ENCODE results near the gene PTPRD. TPM values are rescaled to one million over a fixed set of nuclear protein-coding genes. Genes with fewer than 3 reads are reported as not detected.
A peak's percentile ranks its signal among the peaks of the same experiment; 100 is the strongest.

PTPRD gene
- total and polyA plus RNA-seq, 9 donors, result 45.2 to 104 (median 80.0) TPM

DNA sequence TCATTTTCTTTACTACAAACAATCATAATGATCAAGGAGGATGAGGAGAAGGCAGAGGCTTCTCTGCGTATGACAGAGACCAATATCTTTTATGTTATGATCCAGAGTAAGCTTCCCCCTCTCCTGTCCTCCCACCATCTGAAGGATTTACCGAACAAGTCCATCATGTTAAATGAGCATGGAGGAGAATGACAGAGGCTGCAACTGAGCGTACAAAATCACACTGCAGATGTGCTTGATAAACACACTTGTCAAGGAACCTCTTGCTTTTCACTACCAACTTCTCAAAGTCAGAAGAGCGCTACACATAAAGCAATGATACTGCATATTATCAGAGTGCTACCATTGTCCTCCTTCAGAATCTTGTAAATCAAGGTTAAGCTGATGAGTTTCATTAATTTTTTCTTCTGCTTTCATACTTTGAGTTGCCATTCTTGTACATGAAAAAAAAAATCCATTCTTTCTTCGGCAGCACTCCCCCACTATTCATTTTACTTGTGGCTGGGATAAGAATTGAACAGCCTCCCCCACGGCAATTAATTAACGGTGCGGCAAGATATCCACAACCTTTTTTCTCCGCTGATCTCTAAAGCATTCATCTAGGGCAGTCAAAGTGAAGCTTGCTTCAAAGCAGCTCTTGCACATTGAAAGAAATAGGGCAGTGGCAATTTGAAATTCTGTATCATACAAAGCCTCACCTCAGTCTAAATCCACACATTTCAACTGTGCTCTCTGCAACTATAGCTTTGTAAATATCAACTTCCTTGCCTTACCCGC lies 2139.4 kb downstream of the PTPRD start:
- 82% methylated on average over 5 of the region's 10 CpGs for WGBS (ENCODE audit: insufficient coverage)
- H3K4me1 ChIP-seq (ENCODE audit: control insufficient read depth, insufficient read depth, low read length), result no peaks in the 10 kb centered on the region
- peaks cover 3% of the 10 kb centered on the region for H3K36me3 ChIP-seq (ENCODE audit: control insufficient read depth, insufficient read depth, low read length)
- DNase-seq, result no peak
- no peaks in the 10 kb centered on the region for H3K27me3 ChIP-seq (ENCODE audit: control insufficient read depth, insufficient read depth, low read length)
- H3K27ac ChIP-seq (ENCODE audit: low read length), result no peak overlapping the region
- H3K4me3 ChIP-seq (ENCODE audit: low read length), result no peak overlapping the region
- H3K9me3 ChIP-seq (replicated peaks; ENCODE audit: control insufficient read depth, low read depth, low read length), result no peaks in the 10 kb centered on the region

DNA sequence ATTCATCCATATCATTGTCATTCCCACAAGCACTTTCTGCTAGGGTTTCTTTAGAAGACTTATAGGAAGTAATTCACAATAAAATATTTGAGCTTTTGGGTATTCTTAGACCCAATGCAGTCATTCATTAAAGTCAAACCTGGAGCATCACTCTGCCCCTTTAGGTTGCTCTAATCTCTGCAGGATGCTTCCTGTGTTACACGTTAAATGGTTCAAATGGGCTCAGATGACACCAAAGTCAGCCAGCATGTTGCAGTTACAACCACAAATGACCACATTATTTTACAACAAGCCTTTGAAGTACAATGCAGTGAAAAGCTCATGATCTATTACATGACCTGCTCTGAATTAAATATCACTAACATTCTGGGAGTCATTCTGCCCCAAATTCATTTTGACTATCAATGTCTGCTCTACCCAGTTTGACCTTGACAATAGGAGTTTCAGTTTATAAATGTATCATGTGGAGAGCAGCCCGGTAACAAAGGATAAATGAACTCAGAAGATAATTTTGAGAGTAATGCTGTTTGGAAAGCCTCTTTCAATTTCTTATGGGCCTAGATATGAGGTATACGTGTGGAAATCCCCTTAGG lies 2144.7 kb downstream of the PTPRD start:
- no peak for DNase-seq
- no peak overlapping the region for H3K27ac ChIP-seq (ENCODE audit: low read length)

GRCh38 chr9:8457816-8458215 lies 2155.0 kb downstream of the PTPRD start:
- Histone ChIP-seq H3K27me3 (ENCODE audit: control insufficient read depth, insufficient read depth, low read length) (no peaks in the 10 kb centered on the region), H3K27ac (ENCODE audit: low read length) (no peak overlapping the region), H3K4me1 (ENCODE audit: control insufficient read depth, insufficient read depth, low read length) (no peaks in the 10 kb centered on the region), H3K9me3 (replicated peaks; ENCODE audit: control insufficient read depth, low read depth, low read length) (no peaks in the 10 kb centered on the region), H3K36me3 (ENCODE audit: control insufficient read depth, insufficient read depth, low read length) (peaks cover 2% of the 10 kb centered on the region), H3K4me3 (ENCODE audit: low read length) (no peak overlapping the region)
- no CpG with 5 or more reads among the region's 2 CpGs for WGBS (ENCODE audit: insufficient coverage)
- DNase-seq, result peak; percentile 15

More for the DNA sequence above, 2144.7 kb downstream of the PTPRD start:
- H3K9me3 ChIP-seq (replicated peaks; ENCODE audit: control insufficient read depth, low read depth, low read length), result no peaks in the 10 kb centered on the region
- H3K36me3 ChIP-seq (ENCODE audit: control insufficient read depth, insufficient read depth, low read length), result peaks cover 4% of the 10 kb centered on the region
- H3K27me3 ChIP-seq (ENCODE audit: control insufficient read depth, insufficient read depth, low read length), result no peaks in the 10 kb centered on the region
- H3K4me3 ChIP-seq (ENCODE audit: low read length), result no peak overlapping the region
- no peaks in the 10 kb centered on the region for H3K4me1 ChIP-seq (ENCODE audit: control insufficient read depth, insufficient read depth, low read length)
- WGBS (ENCODE audit: insufficient coverage), result 50% methylated on average over 1 of the region's 3 CpGs

- peaks cover 2% of the 10 kb centered on the region for H3K36me3 ChIP-seq (ENCODE audit: control insufficient read depth, insufficient read depth, low read length)
- peak; percentile 5 for DNase-seq
- H3K27me3 ChIP-seq (ENCODE audit: control insufficient read depth, insufficient read depth, low read length), result no peaks in the 10 kb centered on the region
- H3K9me3 ChIP-seq (replicated peaks; ENCODE audit: control insufficient read depth, low read depth, low read length), result no peaks in the 10 kb centered on the region
- WGBS (ENCODE audit: insufficient coverage), result no CpG with 5 or more reads among the region's 5 CpGs
- H3K4me1 ChIP-seq (ENCODE audit: control insufficient read depth, insufficient read depth, low read length), result no peaks in the 10 kb centered on the region
- H3K27ac ChIP-seq (ENCODE audit: low read length), result no peak overlapping the region
- no peak overlapping the region for H3K4me3 ChIP-seq (ENCODE audit: low read length)
Measured at GRCh38 chr9:8457055-8457454, 2155.7 kb downstream of the PTPRD start.

- Histone ChIP-seq H3K9me3 (replicated peaks; ENCODE audit: control insufficient read depth, low read depth, low read length) (no peaks in the 10 kb centered on the region), H3K27ac (ENCODE audit: low read length) (no peak overlapping the region), H3K27me3 (ENCODE audit: control insufficient read depth, insufficient read depth, low read length) (no peaks in the 10 kb centered on the region), H3K4me3 (ENCODE audit: low read length) (no peak overlapping the region), H3K36me3 (ENCODE audit: control insufficient read depth, insufficient read depth, low read length) (peaks cover 2% of the 10 kb centered on the region), H3K4me1 (ENCODE audit: control insufficient read depth, insufficient read depth, low read length) (no peaks in the 10 kb centered on the region)
- peak; percentile 62 for DNase-seq
Measured at GRCh38 chr9:8456344-8456743, 2156.5 kb downstream of the PTPRD start.

DNA sequence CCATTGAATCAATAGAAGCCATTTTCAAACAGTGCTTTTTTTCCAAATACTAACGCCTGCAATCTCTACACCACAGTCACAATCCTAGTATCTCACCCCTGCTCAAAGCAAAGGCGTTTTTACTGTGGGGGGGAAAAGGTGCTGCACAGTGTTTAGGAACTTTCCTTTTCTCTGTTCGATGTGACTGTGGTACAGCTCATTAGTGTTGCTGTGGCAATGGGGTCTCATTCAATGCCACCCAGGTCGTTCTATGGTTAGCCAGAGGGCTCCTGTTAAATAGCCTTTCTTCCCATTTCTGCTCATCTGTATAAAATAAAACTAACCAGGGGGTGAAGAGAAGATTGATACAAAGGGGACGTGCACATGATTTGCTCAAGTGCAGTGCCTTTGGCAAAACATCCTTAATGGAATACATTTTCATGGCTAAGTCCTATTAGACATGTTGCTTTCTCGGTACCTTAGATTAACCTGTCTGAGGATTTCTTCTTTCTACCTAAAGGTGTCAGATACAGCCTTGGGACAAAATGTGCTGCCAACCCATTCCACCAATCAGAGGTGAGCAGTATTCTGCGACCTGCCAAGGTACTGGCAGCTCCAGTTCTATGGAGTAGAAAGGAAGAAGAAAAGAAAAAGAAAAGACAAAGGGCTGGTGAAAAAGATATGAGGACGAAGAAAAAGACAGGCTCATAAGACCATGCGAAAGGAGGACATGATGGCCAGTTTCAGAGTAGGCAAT lies 2161.8 kb downstream of the PTPRD start:
- DNase-seq, result no peak
- Histone ChIP-seq H3K4me1 (ENCODE audit: control insufficient read depth, insufficient read depth, low read length) (no peaks in the 10 kb centered on the region), H3K9me3 (replicated peaks; ENCODE audit: control insufficient read depth, low read depth, low read length) (no peaks in the 10 kb centered on the region), H3K27ac (ENCODE audit: low read length) (no peak overlapping the region), H3K36me3 (ENCODE audit: control insufficient read depth, insufficient read depth, low read length) (peaks cover 3% of the 10 kb centered on the region), H3K4me3 (ENCODE audit: low read length) (no peak overlapping the region), H3K27me3 (ENCODE audit: control insufficient read depth, insufficient read depth, low read length) (no peaks in the 10 kb centered on the region)
- 100% methylated on average over 1 of the region's 9 CpGs for WGBS (ENCODE audit: insufficient coverage)

DNA sequence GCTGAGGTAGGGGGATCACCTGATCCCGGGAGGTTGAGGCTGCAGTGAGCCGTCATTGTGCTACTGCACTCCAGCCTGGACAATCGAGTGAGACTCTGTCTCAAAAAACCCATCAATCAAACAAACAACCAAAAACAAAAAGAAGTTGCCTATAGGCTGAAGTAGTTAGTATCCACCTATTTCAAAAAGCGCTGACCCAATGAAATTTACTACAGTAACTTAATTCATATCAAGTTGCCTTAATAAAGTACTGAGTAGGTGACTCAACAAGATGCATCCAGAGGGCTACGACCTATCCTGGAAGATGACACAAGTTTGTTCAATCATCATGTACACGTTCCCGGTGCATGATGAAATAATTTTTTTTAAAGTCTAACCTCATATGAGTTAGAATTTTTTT lies 2164.6 kb downstream of the PTPRD start:
- DNase-seq, result no peak
- WGBS (ENCODE audit: insufficient coverage), result no CpG with 5 or more reads among the region's 7 CpGs
- no peaks in the 10 kb centered on the region for H3K9me3 ChIP-seq (replicated peaks; ENCODE audit: control insufficient read depth, low read depth, low read length)

DNA sequence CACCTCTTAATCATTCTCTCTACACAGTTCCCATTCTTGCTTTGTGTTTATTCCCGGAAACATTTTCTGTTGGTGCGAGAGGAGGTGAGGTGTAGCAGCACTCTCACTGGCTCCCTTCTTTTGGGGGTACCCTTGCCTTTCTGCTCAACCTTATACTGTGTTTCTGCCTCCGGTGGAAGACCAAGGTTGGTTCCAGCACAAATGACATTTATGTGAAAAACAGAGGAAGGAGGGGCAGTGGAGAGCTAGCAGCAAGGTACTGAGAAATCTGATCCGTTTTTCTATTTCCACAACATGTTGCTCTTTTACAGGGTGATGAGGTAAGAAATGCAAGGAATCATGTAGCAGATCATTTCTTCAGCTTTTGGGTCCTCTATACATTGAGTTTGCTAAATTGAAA lies 2165.2 kb downstream of the PTPRD start:
- no peak overlapping the region for H3K4me3 ChIP-seq (ENCODE audit: low read length)
- no CpG with 5 or more reads among the region's 4 CpGs for WGBS (ENCODE audit: insufficient coverage)

More for the DNA sequence above, 2164.6 kb downstream of the PTPRD start:
- no peak overlapping the region for H3K27ac ChIP-seq (ENCODE audit: low read length)
- no peaks in the 10 kb centered on the region for H3K4me1 ChIP-seq (ENCODE audit: control insufficient read depth, insufficient read depth, low read length)
- no peak overlapping the region for H3K4me3 ChIP-seq (ENCODE audit: low read length)
- no peaks in the 10 kb centered on the region for H3K27me3 ChIP-seq (ENCODE audit: control insufficient read depth, insufficient read depth, low read length)
- H3K36me3 ChIP-seq (ENCODE audit: control insufficient read depth, insufficient read depth, low read length), result peaks cover 3% of the 10 kb centered on the region

GRCh38 chr9:8437876-8438275 lies 2174.9 kb downstream of the PTPRD start:
- Histone ChIP-seq H3K9me3 (replicated peaks; ENCODE audit: control insufficient read depth, low read depth, low read length) (no peaks in the 10 kb centered on the region), H3K36me3 (ENCODE audit: control insufficient read depth, insufficient read depth, low read length) (peaks cover 3% of the 10 kb centered on the region), H3K4me3 (ENCODE audit: low read length) (no peak overlapping the region), H3K4me1 (ENCODE audit: control insufficient read depth, insufficient read depth, low read length) (no peaks in the 10 kb centered on the region), H3K27me3 (ENCODE audit: control insufficient read depth, insufficient read depth, low read length) (no peaks in the 10 kb centered on the region), H3K27ac (ENCODE audit: low read length) (no peak overlapping the region)
- no peak for DNase-seq

More for the DNA sequence above, 2165.2 kb downstream of the PTPRD start:
- no peak for DNase-seq
- no peak overlapping the region for H3K27ac ChIP-seq (ENCODE audit: low read length)
- no peaks in the 10 kb centered on the region for H3K27me3 ChIP-seq (ENCODE audit: control insufficient read depth, insufficient read depth, low read length)
- H3K9me3 ChIP-seq (replicated peaks; ENCODE audit: control insufficient read depth, low read depth, low read length), result no peaks in the 10 kb centered on the region
- peaks cover 3% of the 10 kb centered on the region for H3K36me3 ChIP-seq (ENCODE audit: control insufficient read depth, insufficient read depth, low read length)
- H3K4me1 ChIP-seq (ENCODE audit: control insufficient read depth, insufficient read depth, low read length), result no peaks in the 10 kb centered on the region

- no peaks in the 10 kb centered on the region for H3K9me3 ChIP-seq (replicated peaks; ENCODE audit: control insufficient read depth, low read depth, low read length)
- H3K36me3 ChIP-seq (ENCODE audit: control insufficient read depth, insufficient read depth, low read length), result peaks cover 3% of the 10 kb centered on the region
- H3K27ac ChIP-seq (ENCODE audit: low read length), result no peak overlapping the region
- no peaks in the 10 kb centered on the region for H3K4me1 ChIP-seq (ENCODE audit: control insufficient read depth, insufficient read depth, low read length)
- no peak overlapping the region for H3K4me3 ChIP-seq (ENCODE audit: low read length)
- WGBS (ENCODE audit: insufficient coverage), result 80% methylated on average over 1 of the region's 4 CpGs
- H3K27me3 ChIP-seq (ENCODE audit: control insufficient read depth, insufficient read depth, low read length), result no peaks in the 10 kb centered on the region
- no peak for DNase-seq
Measured at GRCh38 chr9:8437259-8437658, 2175.5 kb downstream of the PTPRD start.
